Measurements from ENCODE around the gene CRYAA. TPM values are rescaled to one million over a fixed set of nuclear protein-coding genes. Genes with fewer than 3 reads are reported as not detected.

The CRYAA gene
- total RNA-seq, 1 experiment from 2014 or later: not detected

DNA sequence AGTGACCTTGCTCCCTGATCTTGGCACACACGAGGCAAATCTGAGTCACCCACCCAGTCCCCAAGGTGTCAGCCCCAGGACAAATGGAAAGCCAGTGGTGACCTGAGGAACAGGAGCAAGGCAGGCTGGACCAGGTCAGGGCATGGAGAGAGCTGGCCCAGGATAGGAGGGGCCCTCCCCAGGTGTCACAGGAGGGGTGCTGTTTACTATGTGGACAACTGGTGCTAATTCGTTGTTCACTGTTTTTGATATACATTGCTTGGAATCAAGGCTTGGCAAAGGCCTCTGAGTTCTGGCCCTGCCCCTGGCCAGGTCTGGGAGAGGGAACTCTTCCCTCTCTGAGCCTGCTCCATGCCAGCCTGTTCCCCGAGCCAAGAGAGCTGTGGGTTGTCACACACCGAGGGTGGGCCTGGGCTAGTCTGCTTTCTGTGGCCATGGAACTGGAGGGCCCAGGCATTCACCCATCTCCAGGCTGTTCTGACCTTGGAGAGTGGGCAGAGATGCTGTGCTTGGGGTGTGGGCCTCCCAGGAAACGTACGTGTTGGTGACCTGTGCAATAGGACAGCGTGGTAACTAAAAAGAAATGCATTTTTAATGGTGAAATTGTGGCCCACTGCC is 41.8 kb downstream of the CRYAA start:
- Histone ChIP-seq H3K9me3 (ENCODE audit: control insufficient read depth, low read depth, low read length) (no peaks in the 10 kb centered on the region), H4K20me1 (ENCODE audit: control insufficient read depth, insufficient read depth, insufficient read length) (no peaks in the 10 kb centered on the region), H2BK20ac (ENCODE audit: low read depth, low read length, poor library complexity, severe bottlenecking) (no peak overlapping the region), H4K91ac (ENCODE audit: insufficient read length, low read depth, low read length) (no peak overlapping the region), H3K9ac (ENCODE audit: extremely low read depth, insufficient read length, low read length) (no peak overlapping the region), H2AK5ac (ENCODE audit: insufficient read length, low read length) (no peak overlapping the region), H3K4ac (ENCODE audit: low read depth, low read length) (no peak overlapping the region), H2BK5ac (ENCODE audit: insufficient read length, low read length) (no peak overlapping the region), H3K79me1 (ENCODE audit: insufficient read depth, low read depth, low read length, poor library complexity, severe bottlenecking) (no peaks in the 10 kb centered on the region), H3K23me2 (ENCODE audit: insufficient read length, low read depth, low read length, poor library complexity, severe bottlenecking) (no peaks in the 10 kb centered on the region), H2BK120ac (ENCODE audit: low read depth, low read length, poor library complexity, severe bottlenecking) (no peak overlapping the region), H2AFZ (ENCODE audit: low read length) (no peak overlapping the region), H3T11ph (ENCODE audit: low read length) (no peak overlapping the region), H3K23ac (ENCODE audit: insufficient read length, low read depth, low read length) (no peak overlapping the region), H3K27me3 (ENCODE audit: insufficient read depth, low read length) (no peaks in the 10 kb centered on the region), H3K18ac (ENCODE audit: insufficient read length, low read depth, low read length) (peak overlapping the region; percentile 48), H3K4me1 (ENCODE audit: insufficient read depth, low read length) (no peaks in the 10 kb centered on the region; the same call in 1 of the 2 replicates), H2BK12ac (ENCODE audit: insufficient read length, low read depth, low read length) (no peak overlapping the region), H3K14ac (ENCODE audit: insufficient read depth, low read length) (no peak overlapping the region), H3K79me2 (ENCODE audit: insufficient read depth, low read length) (no peaks in the 10 kb centered on the region), H3K4me2 (ENCODE audit: insufficient read depth, insufficient read length, low read length) (no peak overlapping the region), H2BK15ac (ENCODE audit: low read depth, low read length) (no peak overlapping the region), H3K27ac (ENCODE audit: insufficient read length, low read depth, low read length) (no peak overlapping the region), H4K8ac (replicated peaks; ENCODE audit: insufficient read length, low read depth, low read length) (no peak overlapping the region), H3K56ac (ENCODE audit: insufficient read length, low read depth, low read length) (no peak overlapping the region), H4K5ac (ENCODE audit: insufficient read length, low read depth, low read length) (no peak overlapping the region)
- peaks cover 3% of the 10 kb centered on the region for H3K27me3 Mint-ChIP-seq (ENCODE audit: low read depth)
- H3K27ac Mint-ChIP-seq: peak overlapping the region in 1 of 3 experiments; percentile 44; a peak in 1 of 7 replicates
- TF ChIP-seq, protein P1, sequence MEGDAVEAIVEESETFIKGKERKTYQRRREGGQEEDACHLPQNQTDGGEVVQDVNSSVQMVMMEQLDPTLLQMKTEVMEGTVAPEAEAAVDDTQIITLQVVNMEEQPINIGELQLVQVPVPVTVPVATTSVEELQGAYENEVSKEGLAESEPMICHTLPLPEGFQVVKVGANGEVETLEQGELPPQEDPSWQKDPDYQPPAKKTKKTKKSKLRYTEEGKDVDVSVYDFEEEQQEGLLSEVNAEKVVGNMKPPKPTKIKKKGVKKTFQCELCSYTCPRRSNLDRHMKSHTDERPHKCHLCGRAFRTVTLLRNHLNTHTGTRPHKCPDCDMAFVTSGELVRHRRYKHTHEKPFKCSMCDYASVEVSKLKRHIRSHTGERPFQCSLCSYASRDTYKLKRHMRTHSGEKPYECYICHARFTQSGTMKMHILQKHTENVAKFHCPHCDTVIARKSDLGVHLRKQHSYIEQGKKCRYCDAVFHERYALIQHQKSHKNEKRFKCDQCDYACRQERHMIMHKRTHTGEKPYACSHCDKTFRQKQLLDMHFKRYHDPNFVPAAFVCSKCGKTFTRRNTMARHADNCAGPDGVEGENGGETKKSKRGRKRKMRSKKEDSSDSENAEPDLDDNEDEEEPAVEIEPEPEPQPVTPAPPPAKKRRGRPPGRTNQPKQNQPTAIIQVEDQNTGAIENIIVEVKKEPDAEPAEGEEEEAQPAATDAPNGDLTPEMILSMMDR (conservative IDR thresholded peaks at IDR 0.05): no peak
- no peaks in the 10 kb centered on the region; a peak in 1 of 7 replicates for H3K36me3 Mint-ChIP-seq (ENCODE audit: insufficient read depth in 1 of 3, low read depth in 3 of 3)
- H3K4me3 Mint-ChIP-seq: no peak overlapping the region
- peaks cover 6 to 8% of the 10 kb centered on the region in 2 experiments; a peak in 4 of 5 replicates for H3K9me3 Mint-ChIP-seq
- DNase-seq: no peak
- peaks cover 2 to 6% of the 10 kb centered on the region in 2 experiments; a peak in 2 of 4 replicates for H3K4me1 Mint-ChIP-seq
- WGBS (ENCODE audit: extremely low coverage, insufficient read length, low lambda C conversion rate): no CpG with 5 or more reads among the region's 7 CpGs
